ENCODE measurements around the gene PLEKHA7.
"Not testable (repeated sequence)": the region's sequence is repeated elsewhere in the genome, so short reads cannot be mapped to it uniquely, and the experiment has no call there.

The PLEKHA7 gene

DNA sequence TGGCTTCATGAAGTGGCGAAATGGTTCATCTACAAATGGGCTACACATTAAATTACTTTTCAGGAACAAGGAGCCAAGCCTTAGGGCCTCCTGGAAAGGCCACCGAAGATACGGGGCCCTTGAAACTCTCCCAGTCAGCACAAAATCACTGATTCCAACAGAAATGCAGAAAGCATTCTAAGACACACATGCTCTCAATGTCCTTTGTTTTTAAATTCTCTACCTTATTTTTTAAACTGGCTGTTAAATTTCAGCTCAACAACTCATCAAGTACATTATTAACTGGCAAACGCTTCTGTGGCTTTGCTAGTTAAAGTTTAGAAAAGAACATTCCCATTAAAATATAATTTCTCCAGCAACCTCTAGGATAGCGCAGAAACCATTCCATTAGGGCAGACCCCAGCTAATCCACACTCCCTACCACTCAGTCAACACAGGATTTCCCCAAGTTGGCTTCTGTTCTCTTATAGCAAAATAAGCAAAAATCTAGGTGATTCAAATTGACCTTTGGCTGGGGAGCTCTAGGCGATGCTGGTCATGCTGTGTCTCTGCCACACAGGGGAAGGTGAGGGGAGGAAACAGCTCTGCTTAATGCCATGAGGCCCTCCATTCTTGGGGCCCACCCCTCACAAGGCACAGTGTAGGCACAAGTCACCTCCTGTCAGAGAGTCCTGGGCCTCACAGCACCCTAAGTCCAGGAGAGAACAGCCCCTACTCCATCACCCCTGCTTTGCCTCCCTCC, 47.1 kb downstream of the PLEKHA7 start:
- Histone ChIP-seq H3K79me2 (ENCODE audit: insufficient read depth, low read depth) (peaks cover 9% of the 10 kb centered on the region; the same call in 1 of the 2 replicates), H3K4me2 (peak overlapping the region; percentile 35; the same call in 1 of the 2 replicates), H4K20me1 (ENCODE audit: insufficient read depth) (no peaks in the 10 kb centered on the region), H3K27me3 (ENCODE audit: insufficient read depth, low read depth) (no peaks in the 10 kb centered on the region), H3K36me3 (ENCODE audit: insufficient read depth) (no peaks in the 10 kb centered on the region), H3K9ac (no peak overlapping the region), H2AFZ (ENCODE audit: low read depth) (no peak overlapping the region), H3K4me1 (ENCODE audit: low read depth, poor library complexity, severe bottlenecking) (peaks cover 90% of the 10 kb centered on the region), H3K27ac (no peak overlapping the region), H3K4me3 (IDR thresholded peaks at IDR 0.05; ENCODE audit: insufficient read depth, low read depth, low read length) (no peak overlapping the region)
- TF ChIP-seq, protein P1, sequence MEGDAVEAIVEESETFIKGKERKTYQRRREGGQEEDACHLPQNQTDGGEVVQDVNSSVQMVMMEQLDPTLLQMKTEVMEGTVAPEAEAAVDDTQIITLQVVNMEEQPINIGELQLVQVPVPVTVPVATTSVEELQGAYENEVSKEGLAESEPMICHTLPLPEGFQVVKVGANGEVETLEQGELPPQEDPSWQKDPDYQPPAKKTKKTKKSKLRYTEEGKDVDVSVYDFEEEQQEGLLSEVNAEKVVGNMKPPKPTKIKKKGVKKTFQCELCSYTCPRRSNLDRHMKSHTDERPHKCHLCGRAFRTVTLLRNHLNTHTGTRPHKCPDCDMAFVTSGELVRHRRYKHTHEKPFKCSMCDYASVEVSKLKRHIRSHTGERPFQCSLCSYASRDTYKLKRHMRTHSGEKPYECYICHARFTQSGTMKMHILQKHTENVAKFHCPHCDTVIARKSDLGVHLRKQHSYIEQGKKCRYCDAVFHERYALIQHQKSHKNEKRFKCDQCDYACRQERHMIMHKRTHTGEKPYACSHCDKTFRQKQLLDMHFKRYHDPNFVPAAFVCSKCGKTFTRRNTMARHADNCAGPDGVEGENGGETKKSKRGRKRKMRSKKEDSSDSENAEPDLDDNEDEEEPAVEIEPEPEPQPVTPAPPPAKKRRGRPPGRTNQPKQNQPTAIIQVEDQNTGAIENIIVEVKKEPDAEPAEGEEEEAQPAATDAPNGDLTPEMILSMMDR (conservative IDR thresholded peaks at IDR 0.05; ENCODE audit: low read depth, low read length), result no peak

DNA sequence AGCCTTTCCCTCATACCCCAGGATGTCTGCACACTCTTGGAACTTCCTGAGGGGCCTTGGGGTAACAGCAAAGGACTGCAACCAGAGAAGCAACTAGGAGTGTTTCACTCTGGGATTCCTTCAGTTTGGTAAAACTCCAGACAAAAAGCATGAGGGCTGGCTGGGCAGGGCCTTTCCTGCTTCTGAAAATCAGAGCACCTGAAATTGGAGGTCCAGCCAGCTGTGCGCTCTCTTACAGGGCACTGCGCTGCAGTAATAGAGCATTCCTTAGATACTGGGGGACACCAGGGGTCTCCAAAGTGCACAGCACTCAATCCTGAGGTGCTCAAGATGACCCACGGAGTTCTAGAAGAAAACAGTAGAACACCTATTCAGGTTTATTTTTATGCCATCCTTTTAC, 49.7 kb downstream of the PLEKHA7 start:
- peaks cover 100% of the 10 kb centered on the region for H3K4me1 ChIP-seq (ENCODE audit: low read depth, poor library complexity, severe bottlenecking)
- H4K20me1 ChIP-seq (ENCODE audit: insufficient read depth), result no peaks in the 10 kb centered on the region
- peak overlapping the region; percentile 88; the same call in 1 of the 2 replicates for H3K27ac ChIP-seq
- peaks cover 26% of the 10 kb centered on the region; the same call in 1 of the 2 replicates for H3K79me2 ChIP-seq (ENCODE audit: insufficient read depth, low read depth)
- no peak overlapping the region for H3K4me3 ChIP-seq (IDR thresholded peaks at IDR 0.05; ENCODE audit: insufficient read depth, low read depth, low read length)
- H3K36me3 ChIP-seq (ENCODE audit: insufficient read depth), result no peaks in the 10 kb centered on the region
- no peaks in the 10 kb centered on the region for H3K27me3 ChIP-seq (ENCODE audit: insufficient read depth, low read depth)
- H3K9ac ChIP-seq, result no peak overlapping the region
- TF ChIP-seq, protein P1 (conservative IDR thresholded peaks at IDR 0.05; ENCODE audit: low read depth, low read length), result no peak
- no peak overlapping the region for H2AFZ ChIP-seq (ENCODE audit: low read depth)
- H3K4me2 ChIP-seq, result peak overlapping the region; percentile 95

DNA sequence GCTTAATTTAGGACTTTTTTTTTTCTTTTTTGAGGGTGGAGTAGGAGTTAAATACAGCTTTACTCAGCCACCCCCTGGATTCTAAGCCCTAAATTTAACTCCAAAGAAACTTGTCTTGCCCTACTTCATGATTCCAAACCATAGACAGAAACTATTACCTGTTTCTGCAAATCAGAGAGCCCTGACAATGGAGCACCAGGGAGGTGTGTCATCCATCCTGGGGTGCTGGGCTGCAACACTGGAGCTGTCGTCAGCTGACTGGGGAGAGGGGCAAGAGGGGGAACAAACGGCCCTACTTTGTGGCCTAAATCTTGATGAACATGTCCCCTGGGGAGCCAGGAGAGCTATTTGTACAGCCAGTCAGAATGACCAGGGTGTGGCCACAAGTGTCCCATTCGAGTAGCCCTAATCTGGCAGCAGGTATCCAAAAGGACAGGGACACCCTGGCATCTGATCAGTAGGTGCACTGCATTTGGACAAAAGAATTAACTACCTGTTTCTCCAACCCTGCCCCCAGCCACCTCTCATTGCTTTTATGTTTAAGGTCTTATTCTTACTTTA, 50.8 kb downstream of the PLEKHA7 start:
- H3K4me1 ChIP-seq (ENCODE audit: low read depth, poor library complexity, severe bottlenecking), result peaks cover 100% of the 10 kb centered on the region

DNA sequence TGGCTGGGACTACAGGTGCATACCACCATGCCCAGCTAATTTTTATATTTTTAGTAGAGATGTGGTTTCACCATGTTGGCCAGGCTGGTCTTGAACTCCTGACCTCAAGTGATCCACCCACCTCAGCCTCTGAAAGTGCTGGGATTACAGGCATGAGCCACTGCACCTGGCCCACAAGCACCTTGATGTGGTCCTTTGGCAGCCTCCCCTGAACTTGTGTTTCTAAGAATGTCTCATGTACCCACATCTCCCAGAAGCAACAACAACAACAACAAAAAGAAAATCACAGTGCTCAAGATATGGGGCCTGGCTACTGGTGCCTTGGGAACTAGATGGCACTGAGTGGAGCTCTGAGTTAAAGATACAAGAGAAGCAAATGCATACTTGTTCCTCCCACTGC, 51.6 kb downstream of the PLEKHA7 start:
- peaks cover 26% of the 10 kb centered on the region; the same call in 1 of the 2 replicates for H3K79me2 ChIP-seq (ENCODE audit: insufficient read depth, low read depth)
- H3K9ac ChIP-seq, result peak overlapping the region; percentile 0; the same call in 1 of the 2 replicates
- not testable (repeated sequence) for H3K36me3 ChIP-seq (ENCODE audit: insufficient read depth); H3K4me3 ChIP-seq (IDR thresholded peaks at IDR 0.05; ENCODE audit: insufficient read depth, low read depth, low read length); H2AFZ ChIP-seq (ENCODE audit: low read depth); H3K27me3 ChIP-seq (ENCODE audit: insufficient read depth, low read depth); H4K20me1 ChIP-seq (ENCODE audit: insufficient read depth)
- H3K4me1 ChIP-seq (ENCODE audit: low read depth, poor library complexity, severe bottlenecking), result peaks cover 100% of the 10 kb centered on the region
- peak overlapping the region; percentile 95 for H3K4me2 ChIP-seq
- peak overlapping the region; percentile 88 for H3K27ac ChIP-seq

More for the DNA sequence above, 50.8 kb downstream of the PLEKHA7 start:
- H3K36me3 ChIP-seq (ENCODE audit: insufficient read depth), result no peaks in the 10 kb centered on the region
- H3K27me3 ChIP-seq (ENCODE audit: insufficient read depth, low read depth), result no peaks in the 10 kb centered on the region
- peak overlapping the region; percentile 88 for H3K27ac ChIP-seq
- H3K4me3 ChIP-seq (IDR thresholded peaks at IDR 0.05; ENCODE audit: insufficient read depth, low read depth, low read length), result no peak overlapping the region
- peak overlapping the region; percentile 95 for H3K4me2 ChIP-seq
- H3K9ac ChIP-seq, result peak overlapping the region; percentile 0; the same call in 1 of the 2 replicates
- H2AFZ ChIP-seq (ENCODE audit: low read depth), result no peak overlapping the region
- TF ChIP-seq, protein P1 (conservative IDR thresholded peaks at IDR 0.05; ENCODE audit: low read depth, low read length), result no peak
- H4K20me1 ChIP-seq (ENCODE audit: insufficient read depth), result no peaks in the 10 kb centered on the region
- H3K79me2 ChIP-seq (ENCODE audit: insufficient read depth, low read depth), result peaks cover 26% of the 10 kb centered on the region; the same call in 1 of the 2 replicates
